ENCODE results near the gene TM9SF3. TPM values are rescaled to one million over a fixed set of nuclear protein-coding genes. Genes with fewer than 3 reads are reported as not detected.

Gene TM9SF3
- total and polyA plus RNA-seq, 2 of the 4 experiments (the other 2 are of a cell fraction): 33.7 to 61.8 TPM

- peak; percentile 12 for DNase-seq
These were observed 74.1 kb downstream of the TM9SF3 start for GRCh38 chr10:96512524-96513304.

More at GRCh38 chr10:96512524-96513304, 74.1 kb downstream of the TM9SF3 start:
- Histone ChIP-seq H4K91ac (ENCODE audit: insufficient read depth, low read depth, low read length) (no peak overlapping the region), H3K27ac (ENCODE audit: insufficient read depth, low read length) (no peak overlapping the region), H3K14ac (replicated peaks; ENCODE audit: low read depth, low read length) (no peak overlapping the region), H4K5ac (ENCODE audit: low read depth, low read length) (no peak overlapping the region), H2AFZ (replicated peaks; ENCODE audit: low read length, poor library complexity) (peak overlapping the region; percentile 90), H4K20me1 (ENCODE audit: insufficient read depth, low read length) (peaks cover 16% of the 10 kb centered on the region; the same call in 1 of the 2 replicates), H3K23ac (ENCODE audit: low read depth, low read length) (no peak overlapping the region), H4K8ac (ENCODE audit: low read depth in 2 of 2, low read length in 2 of 2) (no peak overlapping the region), H2BK5ac (ENCODE audit: low read depth, low read length, poor library complexity, severe bottlenecking) (no peak overlapping the region), H3K4ac (ENCODE audit: low read depth, low read length) (no peak overlapping the region), H3K4me3 (ENCODE audit: insufficient read depth, low read depth, low read length) (peak overlapping the region; percentile 32), H2AK9ac (replicated peaks; ENCODE audit: low read depth, low read length, poor library complexity) (no peak overlapping the region), H3K79me1 (ENCODE audit: low read depth in 1 of 2, low read length in 2 of 2) (0 out of 4 replicates have a peak, but pooled peaks cover 0 to 6% of the 10 kb centered on the region in 2 experiments), H3K9me3 (ENCODE audit: control insufficient read depth, insufficient read depth, low read length) (no peaks in the 10 kb centered on the region), H3K4me2 (ENCODE audit: low read depth, low read length) (peak overlapping the region; percentile 90), H2BK20ac (ENCODE audit: low read depth, low read length) (no peak overlapping the region), H3K9ac (ENCODE audit: low read depth, low read length) (no peak overlapping the region), H3K18ac (ENCODE audit: low read depth, low read length) (no peak overlapping the region), H2BK120ac (ENCODE audit: low read depth, low read length) (no peak overlapping the region), H3K36me3 (ENCODE audit: control insufficient read depth, insufficient read depth, low read length) (no peaks in the 10 kb centered on the region; the same call in 1 of the 2 replicates), H3K56ac (ENCODE audit: extremely low read depth, insufficient read depth, low read length) (no peak overlapping the region), H3K9me1 (ENCODE audit: insufficient read depth, low read length) (peaks cover 8% of the 10 kb centered on the region; the same call in 1 of the 2 replicates), H2AK5ac (ENCODE audit: low read depth, low read length) (no peak overlapping the region), H2BK15ac (ENCODE audit: low read depth, low read length) (no peak overlapping the region), H3K4me1 (ENCODE audit: control insufficient read depth, insufficient read depth, low read length) (no peaks in the 10 kb centered on the region; the same call in 1 of the 2 replicates), H3K27me3 (ENCODE audit: control insufficient read depth, insufficient read depth, low read length) (peaks cover 24% of the 10 kb centered on the region)
- CTCF ChIA-PET: interaction anchor here (0.9 to 2.2 kb wide), 6 partner anchors 13 to 141 kb away, joined by 3 to 7 read pairs (median 4); no protein-coding TSS in a partner anchor
- peak; percentile 5; the same call in 1 of the 2 replicates for ATAC-seq (ENCODE audit: low read depth)
- dilution Hi-C loops (cut with HindIII; ENCODE audit: low sequenced_read_pairs, unreplicated experiment): no loop called here
- TF ChIP-seq ELK1 (IDR thresholded peaks at IDR 0.05; ENCODE audit: borderline replicate concordance, low read depth, low read length): no peak
- TF ChIP-seq MAZ (IDR thresholded peaks at IDR 0.05; ENCODE audit: borderline replicate concordance, low read depth, low read length): no peak
- TF ChIP-seq FOS (IDR thresholded peaks at IDR 0.05; ENCODE audit: low read depth, low read length): no peak
- TF ChIP-seq MAFK (IDR thresholded peaks at IDR 0.05; ENCODE audit: low read depth, low read length): no peak
- no peak for TF ChIP-seq RFX5 (IDR thresholded peaks at IDR 0.05; ENCODE audit: low read depth, low read length)
- 3% methylated on average over 24 of the region's 65 CpGs; no CpG with 5 or more reads in 1 of the 2 experiments for WGBS, 2 experiments (ENCODE audit: extremely low coverage in 2 of 2, insufficient read length in 1 of 2)
- POLR2A ChIA-PET (ENCODE audit: unreplicated experiment): no interaction called here
- in situ Hi-C loops (cut with MboI; ENCODE audit: low sequenced_read_pairs): loop anchor here (10.0 kb wide), 1 partner anchor 118 kb away; no protein-coding TSS in a partner anchor
- intact Hi-C loops (cut with micrococcal nuclease): loop anchor here (1.0 to 5.0 kb wide), 4 partner anchors 137 to 320 kb away; partner anchors contain the start of gene LCOR
- no TSS peak for BruUV-seq (replicated peaks)
